Activated naive CD4-positive, alpha-beta T cell treated with anti-CD3 and anti-CD28 coated beads, Interleukin-2, amount 50 U/mL, for 16 hours (primary cell): ENCODE measurements around the gene IYD.
A peak's percentile ranks its signal among the peaks of the same experiment; 100 is the strongest.

Experiments used
- DNase-seq: peaks from one replicate; pipeline ENCODE4 v3.0.0-alpha.2; 2020

The IYD gene

GRCh38 chr6:150395388-150396009 lies 26.7 kb downstream of the IYD start:
- DNase-seq, result no peak

- DNase-seq, result no peak
Measured at GRCh38 chr6:150403458-150404246, 34.8 kb downstream of the IYD start.

- no peak for DNase-seq
Measured at GRCh38 chr6:150406948-150407347, 38.1 kb downstream of the IYD start.

- no peak for DNase-seq
Measured at GRCh38 chr6:150408842-150409241, 40.0 kb downstream of the IYD start.

GRCh38 chr6:150409576-150410066 lies 40.8 kb downstream of the IYD start:
- no peak for DNase-seq

GRCh38 chr6:150410399-150410798 lies 41.6 kb downstream of the IYD start:
- DNase-seq, result no peak

- DNase-seq, result no peak
Measured at GRCh38 chr6:150410906-150411305, 42.1 kb downstream of the IYD start.

- no peak for DNase-seq
Measured at GRCh38 chr6:150412221-150412620, 43.4 kb downstream of the IYD start.

- no peak for DNase-seq
Measured at GRCh38 chr6:150413198-150413597, 44.4 kb downstream of the IYD start.

- DNase-seq, result no peak
Measured at GRCh38 chr6:150413781-150414281, 45.0 kb downstream of the IYD start.

GRCh38 chr6:150416128-150416527 lies 47.3 kb downstream of the IYD start:
- no peak for DNase-seq

- no peak for DNase-seq
Measured at GRCh38 chr6:150417250-150417649, 48.4 kb downstream of the IYD start.

GRCh38 chr6:150417899-150418826 lies 49.4 kb downstream of the IYD start:
- no peak for DNase-seq

GRCh38 chr6:150418827-150419594 lies 50.2 kb downstream of the IYD start:
- DNase-seq, result peak; percentile 51

- DNase-seq, result no peak
Measured at GRCh38 chr6:150420428-150420827, 51.6 kb downstream of the IYD start.

GRCh38 chr6:150420926-150421325 lies 52.1 kb downstream of the IYD start:
- no peak for DNase-seq

GRCh38 chr6:150425508-150425907 lies 56.7 kb downstream of the IYD start:
- DNase-seq, result no peak

- no peak for DNase-seq
Measured at GRCh38 chr6:150426198-150426597, 57.4 kb downstream of the IYD start.

GRCh38 chr6:150427037-150427602 lies 58.3 kb downstream of the IYD start:
- DNase-seq, result no peak

- DNase-seq, result no peak
Measured at GRCh38 chr6:150427843-150428242, 59.0 kb downstream of the IYD start.

GRCh38 chr6:150430815-150431214 lies 62.0 kb downstream of the IYD start:
- no peak for DNase-seq

- DNase-seq, result no peak
Measured at GRCh38 chr6:150435360-150435759, 66.5 kb downstream of the IYD start.
